Measurements from ENCODE around the gene LRCH4.

GRCh38 chr7:100589341-100589947, 3.5 kb upstream of the LRCH4 start:
- no peak for TF ChIP-seq CTCF (IDR thresholded peaks at IDR 0.05)
- no peak for TF ChIP-seq POLR2AphosphoS5 (IDR thresholded peaks at IDR 0.05)
- TF ChIP-seq POLR2A (IDR thresholded peaks at IDR 0.05): no peak
